ENCODE measurements around the gene VILL.

The VILL gene

GRCh38 chr3:37990527-37990926 is at the start of gene VILL:
Gene VILL (plus strand): TSS chr3:37990786. CDS start chr3:37993673, 2,887 bp downstream.
- in situ Hi-C loops (cut with MboI; ENCODE audit: low sequenced_read_pairs): no loop called here

GRCh38 chr3:37941608-37942508 is 48.7 kb upstream of the VILL start:
- in situ Hi-C loops (cut with MboI; ENCODE audit: low sequenced_read_pairs): no loop called here

- in situ Hi-C loops (cut with MboI; ENCODE audit: low sequenced_read_pairs): no loop called here
These were observed 47.9 kb upstream of the VILL start for GRCh38 chr3:37942646-37943045.

- in situ Hi-C loops (cut with MboI; ENCODE audit: low sequenced_read_pairs): no loop called here
These were observed 47.5 kb upstream of the VILL start for GRCh38 chr3:37943126-37943525.

GRCh38 chr3:37943631-37944314 is 46.8 kb upstream of the VILL start:
- in situ Hi-C loops (cut with MboI; ENCODE audit: low sequenced_read_pairs): no loop called here

- in situ Hi-C loops (cut with MboI; ENCODE audit: low sequenced_read_pairs): no loop called here
These were observed 46.2 kb upstream of the VILL start for GRCh38 chr3:37944391-37944842.

- in situ Hi-C loops (cut with MboI; ENCODE audit: low sequenced_read_pairs): no loop called here
These were observed 45.3 kb upstream of the VILL start for GRCh38 chr3:37945156-37945806.

GRCh38 chr3:37945807-37946530 is 44.6 kb upstream of the VILL start:
- in situ Hi-C loops (cut with MboI; ENCODE audit: low sequenced_read_pairs): no loop called here

- in situ Hi-C loops (cut with MboI; ENCODE audit: low sequenced_read_pairs): no loop called here
These were observed 44.1 kb upstream of the VILL start for GRCh38 chr3:37946531-37946889.

- in situ Hi-C loops (cut with MboI; ENCODE audit: low sequenced_read_pairs): no loop called here
These were observed 40.7 kb upstream of the VILL start for GRCh38 chr3:37949866-37950265.

GRCh38 chr3:37952564-37952963 is 38.0 kb upstream of the VILL start:
- in situ Hi-C loops (cut with MboI; ENCODE audit: low sequenced_read_pairs): no loop called here

- in situ Hi-C loops (cut with MboI; ENCODE audit: low sequenced_read_pairs): no loop called here
These were observed 37.4 kb upstream of the VILL start for GRCh38 chr3:37953226-37953625.

GRCh38 chr3:37953707-37954394 is 36.7 kb upstream of the VILL start:
- in situ Hi-C loops (cut with MboI; ENCODE audit: low sequenced_read_pairs): no loop called here

GRCh38 chr3:37954881-37955280 is 35.7 kb upstream of the VILL start:
- in situ Hi-C loops (cut with MboI; ENCODE audit: low sequenced_read_pairs): no loop called here

- in situ Hi-C loops (cut with MboI; ENCODE audit: low sequenced_read_pairs): no loop called here
These were observed 34.5 kb upstream of the VILL start for GRCh38 chr3:37955918-37956707.

GRCh38 chr3:37956723-37957538 is 33.7 kb upstream of the VILL start:
- in situ Hi-C loops (cut with MboI; ENCODE audit: low sequenced_read_pairs): no loop called here

GRCh38 chr3:37957539-37957936 is 33.0 kb upstream of the VILL start:
- in situ Hi-C loops (cut with MboI; ENCODE audit: low sequenced_read_pairs): no loop called here

- in situ Hi-C loops (cut with MboI; ENCODE audit: low sequenced_read_pairs): no loop called here
These were observed 28.8 kb upstream of the VILL start for GRCh38 chr3:37961622-37962431.
